Ovary (tissue), 3 donors: Measurements from ENCODE around the gene CADPS2.

Experiments
- EP300 ChIP-seq: sonication (generic); formaldehyde crosslinking; IDR thresholded peaks from one replicate; pipeline ENCODE4 v1.6.1; 2017; ENCODE audit warnings: antibody characterized with exemption
- POLR2A ChIP-seq: fragments of 450-650 bp; IDR thresholded peaks from one replicate; pipeline ENCODE4 v1.6.1; 2017; ENCODE audit warnings: antibody characterized with exemption, mild to moderate bottlenecking, moderate library complexity
- TF ChIP-seq, protein P1 (sequence below), 3 donors: fragments of 450-650 bp in 2 of 3; fragments of 200-600 bp in 1 of 3; IDR thresholded peaks; one replicate each; pipeline versions ENCODE4 v1.5.1 to v1.8.0; 2016 to 2022; ENCODE audit warnings: antibody characterized with exemption in 3 of 3, mild to moderate bottlenecking in 1 of 3
- donor health status: DM: no; HTN: no; CAD: no.

DNA sequence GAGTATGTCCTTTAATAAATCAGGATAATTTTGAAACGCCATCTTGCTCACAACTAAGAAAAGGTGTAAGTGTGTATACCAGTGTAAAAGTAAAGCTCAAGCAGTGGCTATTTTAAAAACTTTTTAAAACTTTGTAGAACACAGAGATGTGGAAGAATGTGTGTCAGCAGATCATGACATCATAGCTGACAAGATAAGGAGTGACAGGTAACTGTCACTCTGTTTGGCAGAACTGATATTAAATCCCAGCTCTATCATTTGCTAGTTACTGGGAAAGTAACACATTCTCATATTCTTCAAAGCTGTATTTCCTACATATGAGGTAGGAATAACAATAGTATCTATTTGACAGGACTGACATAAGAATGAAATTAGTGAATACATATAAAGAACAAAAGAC is 119.7 kb downstream of the CADPS2 start:
- no peak for TF ChIP-seq POLR2A
- TF ChIP-seq, protein P1, sequence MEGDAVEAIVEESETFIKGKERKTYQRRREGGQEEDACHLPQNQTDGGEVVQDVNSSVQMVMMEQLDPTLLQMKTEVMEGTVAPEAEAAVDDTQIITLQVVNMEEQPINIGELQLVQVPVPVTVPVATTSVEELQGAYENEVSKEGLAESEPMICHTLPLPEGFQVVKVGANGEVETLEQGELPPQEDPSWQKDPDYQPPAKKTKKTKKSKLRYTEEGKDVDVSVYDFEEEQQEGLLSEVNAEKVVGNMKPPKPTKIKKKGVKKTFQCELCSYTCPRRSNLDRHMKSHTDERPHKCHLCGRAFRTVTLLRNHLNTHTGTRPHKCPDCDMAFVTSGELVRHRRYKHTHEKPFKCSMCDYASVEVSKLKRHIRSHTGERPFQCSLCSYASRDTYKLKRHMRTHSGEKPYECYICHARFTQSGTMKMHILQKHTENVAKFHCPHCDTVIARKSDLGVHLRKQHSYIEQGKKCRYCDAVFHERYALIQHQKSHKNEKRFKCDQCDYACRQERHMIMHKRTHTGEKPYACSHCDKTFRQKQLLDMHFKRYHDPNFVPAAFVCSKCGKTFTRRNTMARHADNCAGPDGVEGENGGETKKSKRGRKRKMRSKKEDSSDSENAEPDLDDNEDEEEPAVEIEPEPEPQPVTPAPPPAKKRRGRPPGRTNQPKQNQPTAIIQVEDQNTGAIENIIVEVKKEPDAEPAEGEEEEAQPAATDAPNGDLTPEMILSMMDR (IDR thresholded peaks at IDR 0.05): no peak
- no peak for TF ChIP-seq EP300
